Suprapubic skin (tissue), 3 donors: ENCODE data around the gene MICALL2.

ENCODE experiments used
- POLR2A ChIP-seq, 2 donors: fragments of 450-650 bp; IDR thresholded peaks; one replicate each; pipeline ENCODE4 v1.6.1; 2017; ENCODE audit warnings: antibody characterized with exemption in 2 of 2, mild to moderate bottlenecking in 2 of 2, moderate library complexity in 2 of 2
- TF ChIP-seq, protein P1 (sequence below), 2 donors: fragments of 200-600 bp in 1 of 2; fragments of 450-650 bp in 1 of 2; sonication (generic) in 1 of 2; IDR thresholded peaks; one replicate each; pipeline ENCODE4 v1.5.1; 2016 to 2019; ENCODE audit warnings: antibody characterized with exemption in 2 of 2, mild to moderate bottlenecking in 1 of 2, moderate library complexity in 1 of 2

DNA sequence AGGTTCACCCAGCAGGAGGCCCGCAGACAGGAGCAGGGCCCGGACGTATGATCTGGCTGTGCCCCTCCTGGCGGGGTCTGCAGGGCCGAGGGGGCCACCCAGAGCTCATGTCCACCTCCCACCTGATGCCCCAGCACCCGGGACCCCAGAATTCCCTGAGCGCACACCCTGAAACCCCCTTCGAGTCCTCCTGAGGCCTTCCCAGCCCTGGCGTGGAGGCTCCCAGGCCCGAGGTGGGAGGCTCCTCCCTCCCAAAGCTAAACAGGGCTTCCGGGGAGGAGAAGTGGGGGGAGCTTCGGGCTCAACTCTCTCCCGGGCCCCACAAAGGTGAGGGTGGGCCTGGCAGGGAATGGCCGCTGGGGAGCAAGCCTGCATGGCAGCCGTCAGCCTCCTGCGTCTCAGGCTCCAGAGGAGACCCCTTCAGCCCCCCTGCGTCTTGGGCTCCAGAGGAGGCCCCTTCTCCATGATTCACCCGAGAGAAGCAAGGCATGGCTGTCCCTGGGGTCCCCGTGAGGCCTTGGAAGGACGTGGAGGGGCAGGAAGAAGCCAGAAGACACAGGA is 30.2 kb downstream of the MICALL2 start:
- TF ChIP-seq, protein P1, sequence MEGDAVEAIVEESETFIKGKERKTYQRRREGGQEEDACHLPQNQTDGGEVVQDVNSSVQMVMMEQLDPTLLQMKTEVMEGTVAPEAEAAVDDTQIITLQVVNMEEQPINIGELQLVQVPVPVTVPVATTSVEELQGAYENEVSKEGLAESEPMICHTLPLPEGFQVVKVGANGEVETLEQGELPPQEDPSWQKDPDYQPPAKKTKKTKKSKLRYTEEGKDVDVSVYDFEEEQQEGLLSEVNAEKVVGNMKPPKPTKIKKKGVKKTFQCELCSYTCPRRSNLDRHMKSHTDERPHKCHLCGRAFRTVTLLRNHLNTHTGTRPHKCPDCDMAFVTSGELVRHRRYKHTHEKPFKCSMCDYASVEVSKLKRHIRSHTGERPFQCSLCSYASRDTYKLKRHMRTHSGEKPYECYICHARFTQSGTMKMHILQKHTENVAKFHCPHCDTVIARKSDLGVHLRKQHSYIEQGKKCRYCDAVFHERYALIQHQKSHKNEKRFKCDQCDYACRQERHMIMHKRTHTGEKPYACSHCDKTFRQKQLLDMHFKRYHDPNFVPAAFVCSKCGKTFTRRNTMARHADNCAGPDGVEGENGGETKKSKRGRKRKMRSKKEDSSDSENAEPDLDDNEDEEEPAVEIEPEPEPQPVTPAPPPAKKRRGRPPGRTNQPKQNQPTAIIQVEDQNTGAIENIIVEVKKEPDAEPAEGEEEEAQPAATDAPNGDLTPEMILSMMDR (IDR thresholded peaks at IDR 0.05), result no peak
- no peak for TF ChIP-seq POLR2A (IDR thresholded peaks at IDR 0.05)
